Liver (tissue), 9 donors: Measurements from ENCODE around the gene GATA2. TPM values are rescaled to one million over a fixed set of nuclear protein-coding genes. Genes with fewer than 3 reads are reported as not detected.

Source experiments
- DNase-seq: peaks from one replicate; pipeline ENCODE4 v3.0.0-alpha.2; 2017; ENCODE audit warnings: low spot score
- H3K27ac ChIP-seq, 2 donors: one replicate each; pipeline ENCODE4 v1.7.0; 2013; ENCODE audit warnings: inconsistent platforms in 2 of 2, low read length in 2 of 2, control low read depth in 1 of 2, low read depth in 1 of 2, mild to moderate bottlenecking in 1 of 2
- H3K27me3 ChIP-seq, 4 donors: one replicate each; pipeline versions ENCODE4 v1.6.1 to v1.7.0; 2013; ENCODE audit warnings: low read length in 3 of 4, inconsistent platforms in 1 of 4, mild to moderate bottlenecking in 1 of 4, moderate library complexity in 1 of 4; ENCODE audit not compliant: control insufficient read depth in 4 of 4, insufficient read depth in 4 of 4
- H3K36me3 ChIP-seq, 4 donors: one replicate each; pipeline versions ENCODE4 v1.6.1 to v1.7.0; 2013; ENCODE audit warnings: low read length in 3 of 4, mild to moderate bottlenecking in 3 of 4, low read depth in 1 of 4, moderate library complexity in 1 of 4; ENCODE audit not compliant: control insufficient read depth in 4 of 4, insufficient read depth in 3 of 4
- H3K4me1 ChIP-seq, 4 donors: one replicate each; pipeline versions ENCODE4 v1.6.1 to v1.7.0; 2013; ENCODE audit warnings: low read length in 3 of 4, mild to moderate bottlenecking in 3 of 4, moderate library complexity in 1 of 4; ENCODE audit not compliant: control insufficient read depth in 4 of 4, insufficient read depth in 4 of 4
- H3K4me3 ChIP-seq, 3 donors: one replicate each; pipeline versions ENCODE4 v1.6.1 to v1.7.0; 2013; ENCODE audit warnings: low read length in 3 of 3, control low read depth in 1 of 3, low read depth in 1 of 3, mild to moderate bottlenecking in 1 of 3
- H3K9ac ChIP-seq, 2 donors: one replicate each; pipeline ENCODE4 v1.7.0; 2013; ENCODE audit warnings: low read length in 2 of 2, mild to moderate bottlenecking in 2 of 2, moderate library complexity in 2 of 2, control low read depth in 1 of 2, low read depth in 1 of 2
- H3K9me3 ChIP-seq, 4 donors: one replicate each; pipeline versions ENCODE4 v1.6.1 to v1.7.0; 2013; ENCODE audit warnings: low read length in 3 of 4; ENCODE audit not compliant: control insufficient read depth in 4 of 4
- ATF3 ChIP-seq: IDR thresholded peaks from 2 replicates; pipeline ENCODE4 v1.6.1; 2016; ENCODE audit warnings: antibody characterized with exemption
- CTCF ChIP-seq: fragments of 150-350 bp; IDR thresholded peaks from 2 replicates; pipeline ENCODE4 v1.5.1; 2017; ENCODE audit warnings: improper control_type of control experiment, low read depth, low read length; ENCODE audit not compliant: missing input control
- EGR1 ChIP-seq, 2 donors: IDR thresholded peaks; 2 replicates each; pipeline ENCODE4 v1.6.1; 2016 to 2018; ENCODE audit warnings: antibody characterized with exemption in 2 of 2, low read depth in 2 of 2
- GABPA ChIP-seq, 2 donors: IDR thresholded peaks in 1 of 2; conservative IDR thresholded peaks in 1 of 2; 2 replicates each; pipeline ENCODE4 v1.6.1; 2016; ENCODE audit warnings: antibody characterized with exemption in 2 of 2, mild to moderate bottlenecking in 1 of 2, moderate library complexity in 1 of 2
- HNF4G ChIP-seq: IDR thresholded peaks from 2 replicates; pipeline ENCODE4 v1.6.1; 2016; ENCODE audit warnings: antibody characterized with exemption
- JUND ChIP-seq, 2 donors: IDR thresholded peaks; 2 replicates each; pipeline ENCODE4 v1.6.1; 2016; ENCODE audit warnings: antibody characterized with exemption in 2 of 2
- MAX ChIP-seq: IDR thresholded peaks from 2 replicates; pipeline ENCODE4 v1.6.1; 2016; ENCODE audit warnings: antibody characterized with exemption
- NR2F2 ChIP-seq: IDR thresholded peaks from 2 replicates; pipeline ENCODE4 v1.6.1; 2016; ENCODE audit warnings: antibody characterized with exemption
- RAD21 ChIP-seq, 2 donors: IDR thresholded peaks; 2 replicates each; pipeline ENCODE4 v1.6.1; 2016; ENCODE audit warnings: antibody characterized with exemption in 2 of 2, mild to moderate bottlenecking in 2 of 2
- REST ChIP-seq: IDR thresholded peaks from 2 replicates; pipeline ENCODE4 v1.6.1; 2016; ENCODE audit warnings: antibody characterized with exemption, mild to moderate bottlenecking
- SP1 ChIP-seq: IDR thresholded peaks from 2 replicates; pipeline ENCODE4 v1.6.1; 2018; ENCODE audit warnings: antibody characterized with exemption, mild to moderate bottlenecking
- WGBS: extraction: QIAGEN DNeasy Blood & Tissue Kit; methylation state at CpG from one replicate; pipeline ENCODE4 v1.1.7; 2013; 5-methylcytosine and 5-hydroxymethylcytosine counted together
- polyA plus RNA-seq, 2 donors: library from polyadenylated mRNA; stranded (reverse) in 1 of 2; unstranded in 1 of 2; fragments of 200-250 nt in 1 of 2; fragments of >200 nt in 1 of 2; fragmentation: Nextera tagmentation in 1 of 2; extraction: Ambion mirVana in 1 of 2; gene quantifications; one replicate each; pipeline versions ENCODE4 v1.2.1 to v1.2.3, GENCODE V29; 2013 to 2015
- total RNA-seq, 2 donors: library from RNA; depleted of rRNA; stranded (reverse); fragments of >200 nt; gene quantifications; one replicate each; pipeline ENCODE4 v1.2.3, GENCODE V29; 2014
- donor health status: healthy.
- donor health status: healthy.
- donor health status: healthy.
- donor health status: healthy.
- donor health status: healthy.

Gene GATA2
- total and polyA plus RNA-seq, 4 donors, result 0.25 to 2.8 (median 0.54) TPM

GRCh38 chr3:128435561-128435960 lies 57.4 kb downstream of the GATA2 start:
- 94% methylated on average over 5 of the region's 5 CpGs for WGBS
- peaks cover 0 to 11% (median 3%) of the 10 kb centered on the region in 4 donors for H3K27me3 ChIP-seq
- no peak overlapping the region for H3K27ac ChIP-seq
- peaks cover 0 to 13% (median 2%) of the 10 kb centered on the region in 4 donors for H3K4me1 ChIP-seq
- H3K4me3 ChIP-seq, result no peak overlapping the region
- TF ChIP-seq GABPA (IDR thresholded peaks at IDR 0.05 in 1 of 2, conservative IDR thresholded peaks at IDR 0.05 in 1 of 2) (no peak), RAD21 (IDR thresholded peaks at IDR 0.05) (no peak), REST (no peak), EGR1 (IDR thresholded peaks at IDR 0.05; ENCODE audit: low read depth in 2 of 2) (no peak)
- no peaks in the 10 kb centered on the region for H3K36me3 ChIP-seq
- DNase-seq, result no peak
- no peaks in the 10 kb centered on the region for H3K9me3 ChIP-seq
- no peak overlapping the region for H3K9ac ChIP-seq

- no peak for DNase-seq
- no peak overlapping the region for H3K27ac ChIP-seq
- peaks cover 0 to 11% (median 3%) of the 10 kb centered on the region in 4 donors for H3K27me3 ChIP-seq
Measured at GRCh38 chr3:128435058-128435457, 57.9 kb downstream of the GATA2 start.

More at GRCh38 chr3:128435058-128435457, 57.9 kb downstream of the GATA2 start:
- Histone ChIP-seq H3K9ac (no peak overlapping the region), H3K4me1 (peaks cover 0 to 13% (median 2%) of the 10 kb centered on the region in 4 donors), H3K9me3 (no peaks in the 10 kb centered on the region), H3K4me3 (no peak overlapping the region), H3K36me3 (no peaks in the 10 kb centered on the region)
- 94% methylated on average over 6 of the region's 6 CpGs for WGBS
- no peak for TF ChIP-seq JUND (IDR thresholded peaks at IDR 0.05)
- no peak for TF ChIP-seq NR2F2
- no peak for TF ChIP-seq ATF3
- no peak for TF ChIP-seq REST
- no peak for TF ChIP-seq SP1
- no peak for TF ChIP-seq MAX
- TF ChIP-seq RAD21 (IDR thresholded peaks at IDR 0.05), result no peak
- no peak for TF ChIP-seq HNF4G
- no peak for TF ChIP-seq CTCF
